ENCODE data around the gene TPBG. TPM values are rescaled to one million over a fixed set of nuclear protein-coding genes. Genes with fewer than 3 reads are reported as not detected.

TPBG gene
- total and polyA plus RNA-seq, 7 donors = 0.47 to 3.0 (median 1.3) TPM

DNA sequence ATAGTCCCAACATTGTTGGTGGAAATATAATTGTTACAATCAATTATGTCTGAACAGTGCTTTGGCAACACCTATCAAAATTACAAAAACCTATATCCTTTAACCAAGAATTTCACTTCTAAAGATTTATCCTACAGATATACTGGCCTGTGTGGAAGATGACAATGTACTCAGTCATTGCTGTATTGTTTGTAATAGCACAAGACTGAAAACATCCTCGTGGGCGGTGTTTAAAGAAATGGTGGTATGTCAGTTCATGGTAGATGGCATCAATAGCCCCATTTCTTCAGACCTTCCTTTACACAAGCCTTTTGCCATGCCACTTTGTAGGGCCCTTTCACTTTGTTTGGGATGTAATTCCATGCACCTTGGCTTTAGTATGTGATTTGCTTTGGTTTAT, 9.8 kb upstream of the TPBG start:
- Histone ChIP-seq H3K36me3 (ENCODE audit: insufficient read depth in 1 of 2, low read depth in 1 of 2) (no peaks in the 10 kb centered on the region), H3K4me3 (no peak overlapping the region), H3K27ac (no peak overlapping the region), H3K4me1 (no peaks in the 10 kb centered on the region), H3K9me3 (no peaks in the 10 kb centered on the region), H3K27me3 (ENCODE audit: insufficient read depth in 3 of 3, low read length in 2 of 3) (no peaks in the 10 kb centered on the region)
- WGBS, 3 donors = 81 to 90% (median 84%) methylated on average over 2 of the region's 2 CpGs
- intact Hi-C loops (cut with DNase I) = no loop called here
- ATAC-seq (no peak), DNase-seq (no peak)
- TF ChIP-seq, protein P1, sequence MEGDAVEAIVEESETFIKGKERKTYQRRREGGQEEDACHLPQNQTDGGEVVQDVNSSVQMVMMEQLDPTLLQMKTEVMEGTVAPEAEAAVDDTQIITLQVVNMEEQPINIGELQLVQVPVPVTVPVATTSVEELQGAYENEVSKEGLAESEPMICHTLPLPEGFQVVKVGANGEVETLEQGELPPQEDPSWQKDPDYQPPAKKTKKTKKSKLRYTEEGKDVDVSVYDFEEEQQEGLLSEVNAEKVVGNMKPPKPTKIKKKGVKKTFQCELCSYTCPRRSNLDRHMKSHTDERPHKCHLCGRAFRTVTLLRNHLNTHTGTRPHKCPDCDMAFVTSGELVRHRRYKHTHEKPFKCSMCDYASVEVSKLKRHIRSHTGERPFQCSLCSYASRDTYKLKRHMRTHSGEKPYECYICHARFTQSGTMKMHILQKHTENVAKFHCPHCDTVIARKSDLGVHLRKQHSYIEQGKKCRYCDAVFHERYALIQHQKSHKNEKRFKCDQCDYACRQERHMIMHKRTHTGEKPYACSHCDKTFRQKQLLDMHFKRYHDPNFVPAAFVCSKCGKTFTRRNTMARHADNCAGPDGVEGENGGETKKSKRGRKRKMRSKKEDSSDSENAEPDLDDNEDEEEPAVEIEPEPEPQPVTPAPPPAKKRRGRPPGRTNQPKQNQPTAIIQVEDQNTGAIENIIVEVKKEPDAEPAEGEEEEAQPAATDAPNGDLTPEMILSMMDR (IDR thresholded peaks at IDR 0.05) = no peak

DNA sequence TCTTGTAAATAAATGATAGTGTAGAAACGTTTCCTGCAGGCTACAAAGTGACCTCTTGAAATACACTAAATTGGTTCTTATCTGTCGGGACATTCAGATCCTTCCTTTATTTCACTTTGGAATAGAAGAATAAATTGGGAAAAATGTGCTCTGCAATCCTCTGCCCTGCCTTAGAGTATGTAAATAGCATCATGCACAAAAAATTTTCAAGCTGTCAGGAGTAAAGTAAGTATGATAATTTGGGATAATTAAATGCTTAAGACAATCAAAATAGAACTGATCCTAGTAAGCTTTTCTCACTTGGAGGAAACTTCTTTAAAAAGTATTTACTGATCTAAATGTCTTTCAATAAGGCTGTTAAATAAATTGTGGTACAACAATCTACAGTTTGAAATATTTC, 3.1 kb upstream of the TPBG start:
- no peak for DNase-seq
- Histone ChIP-seq H3K4me1 (no peaks in the 10 kb centered on the region), H3K4me3 (no peak overlapping the region), H3K9me3 (no peaks in the 10 kb centered on the region), H3K27me3 (ENCODE audit: insufficient read depth in 3 of 3, low read length in 2 of 3) (peaks cover 0 to 38% (median 16%) of the 10 kb centered on the region in 3 donors), H3K36me3 (ENCODE audit: insufficient read depth in 1 of 2, low read depth in 1 of 2) (no peaks in the 10 kb centered on the region), H3K27ac (no peak overlapping the region)
- no peak for ATAC-seq
- 73 to 85% (median 84%) methylated on average over 2 of the region's 2 CpGs for WGBS, 3 donors
- intact Hi-C loops (cut with DNase I) = no loop called here
- TF ChIP-seq, protein P1 (IDR thresholded peaks at IDR 0.05) = no peak

DNA sequence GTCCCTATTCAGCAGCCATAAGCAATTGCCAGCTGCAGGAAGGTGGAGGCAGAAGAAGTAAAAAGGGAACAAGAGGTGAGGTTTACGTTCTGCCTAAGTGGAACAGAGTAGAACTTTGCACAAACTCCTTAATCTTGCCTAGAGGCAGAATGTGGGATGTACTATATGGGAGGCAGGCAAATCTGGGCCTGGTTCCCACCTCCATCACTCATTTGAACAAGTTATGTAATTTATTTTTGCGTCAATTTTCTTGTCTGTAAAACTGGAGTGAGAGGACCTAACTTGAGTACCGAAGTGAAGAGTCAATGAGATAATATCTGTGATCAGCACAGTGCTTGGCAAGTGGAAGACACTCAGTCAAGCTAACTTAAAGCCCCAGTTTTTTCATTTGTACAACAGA, 2.0 kb upstream of the TPBG start:
- WGBS, 3 donors = 87 to 90% (median 89%) methylated on average over 3 of the region's 3 CpGs
- Histone ChIP-seq H3K36me3 (ENCODE audit: insufficient read depth in 1 of 2, low read depth in 1 of 2) (no peaks in the 10 kb centered on the region), H3K27ac (no peak overlapping the region), H3K4me1 (no peaks in the 10 kb centered on the region), H3K9me3 (no peaks in the 10 kb centered on the region), H3K27me3 (ENCODE audit: insufficient read depth in 3 of 3, low read length in 2 of 3) (peaks cover 0 to 46% (median 20%) of the 10 kb centered on the region in 3 donors), H3K4me3 (no peak overlapping the region)
- DNase-seq (no peak), ATAC-seq (no peak)
- intact Hi-C loops (cut with DNase I) = no loop called here
- TF ChIP-seq, protein P1 (IDR thresholded peaks at IDR 0.05) = no peak

DNA sequence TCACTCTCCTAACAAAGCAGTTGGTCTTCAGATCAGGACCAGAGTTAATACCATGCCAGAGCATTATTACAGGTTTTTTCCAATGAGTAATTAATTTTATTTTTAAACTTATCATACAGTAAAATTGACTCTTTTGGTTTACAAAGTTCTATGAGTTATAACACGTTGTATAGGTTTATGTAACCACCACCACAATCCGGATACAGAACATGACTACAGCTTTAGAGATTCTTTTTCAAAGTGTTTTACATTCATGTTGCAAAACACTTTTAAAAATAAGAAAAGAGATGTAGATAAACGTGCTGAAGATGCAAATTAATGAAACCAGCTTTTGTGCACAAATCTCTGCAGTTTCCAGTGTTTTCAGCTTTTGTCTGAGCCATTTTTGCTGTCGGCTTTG, 1.5 kb upstream of the TPBG start:
- DNase-seq (no peak), ATAC-seq (no peak)
- WGBS, 3 donors = 61 to 71% (median 65%) methylated on average over 4 of the region's 4 CpGs
- TF ChIP-seq, protein P1 (IDR thresholded peaks at IDR 0.05) = no peak
- intact Hi-C loops (cut with DNase I) = no loop called here
- Histone ChIP-seq H3K9me3 (no peaks in the 10 kb centered on the region), H3K4me3 (no peak overlapping the region), H3K27ac (no peak overlapping the region), H3K36me3 (ENCODE audit: insufficient read depth in 1 of 2, low read depth in 1 of 2) (no peaks in the 10 kb centered on the region), H3K4me1 (no peaks in the 10 kb centered on the region), H3K27me3 (ENCODE audit: insufficient read depth in 3 of 3, low read length in 2 of 3) (peaks cover 0 to 46% (median 20%) of the 10 kb centered on the region in 3 donors)

DNA sequence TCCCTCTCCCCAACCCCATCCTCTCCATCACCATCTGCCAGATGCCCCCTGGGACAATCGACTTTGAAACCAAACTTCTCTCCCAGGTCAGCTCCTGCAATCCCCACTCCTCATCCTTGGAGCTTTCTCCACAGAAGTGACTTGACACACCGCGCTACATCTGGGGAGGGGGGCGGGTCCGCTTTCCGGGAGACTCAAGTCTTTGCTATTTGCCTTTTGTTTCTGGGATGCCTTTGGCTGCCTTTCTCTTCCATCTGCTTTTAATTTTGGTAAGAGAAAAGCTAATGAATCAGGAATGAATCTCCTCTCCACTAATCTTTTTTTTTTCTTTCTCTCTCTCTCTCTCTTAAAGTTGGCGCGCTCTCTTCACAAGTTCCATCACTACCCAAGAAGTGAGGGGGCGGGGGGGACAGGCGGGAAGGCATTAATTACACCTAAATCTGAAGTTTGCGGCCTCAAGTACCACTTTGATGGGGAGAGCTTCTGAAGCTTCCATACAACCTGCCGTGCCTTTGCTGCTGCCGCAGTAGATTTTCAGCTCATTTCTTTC, 664 bp upstream of the TPBG start:
- no peaks in the 10 kb centered on the region for H3K9me3 ChIP-seq
- peak overlapping the region; percentile 70 for H3K4me3 ChIP-seq
- DNase-seq = peak in 1 of 2 donors; percentile 23
- WGBS, 3 donors = 1 to 3% (median 3%) methylated on average over 13 of the region's 13 CpGs
- ATAC-seq = no peak
- H3K36me3 ChIP-seq (ENCODE audit: insufficient read depth in 1 of 2, low read depth in 1 of 2) = no peaks in the 10 kb centered on the region
- intact Hi-C loops (cut with DNase I) = no loop called here
- H3K27me3 ChIP-seq (ENCODE audit: insufficient read depth in 3 of 3, low read length in 2 of 3) = peaks cover 0 to 46% (median 20%) of the 10 kb centered on the region in 3 donors
- H3K27ac ChIP-seq = no peak overlapping the region
- H3K4me1 ChIP-seq = no peaks in the 10 kb centered on the region
- TF ChIP-seq, protein P1 (IDR thresholded peaks at IDR 0.05) = no peak
